HepG2 (cell line): ENCODE results near the gene CAMK4. TPM values are rescaled to one million over a fixed set of nuclear protein-coding genes. Genes with fewer than 3 reads are reported as not detected.
A peak's percentile ranks its signal among the peaks of the same experiment; 100 is the strongest.

Experiments
- ATAC-seq: fragments of 200-7000 bp; cut with Tn5 transposase; 3 replicates; pipeline ENCODE4 v1.9.1; 2020; ENCODE audit warnings: mild to moderate bottlenecking, moderate library complexity
- BruUV-seq: library from RNA; stranded (reverse); fragments of 400-500 nt; replicated peaks from 2 replicates; lab custom pipeline; 2021; lab: Mats Ljungman, UMichigan
- CTCF ChIA-PET: fragments of 300-600 bp; formaldehyde crosslinking; extraction: SDS; loops from one replicate; lab custom pipeline; 2021; ENCODE audit warnings: low total read pairs, inconsistent platforms, low intra/inter-chr PET ratio; lab: Yijun Ruan, JAX
- POLR2A ChIA-PET: fragments of 350-600 bp; sonication (Branson Sonifier 250); formaldehyde crosslinking; loops from one replicate; lab custom pipeline; 2020; ENCODE audit warnings: antibody characterized with exemption, inconsistent platforms; lab: Yijun Ruan, JAX
- DNase-seq: peaks from one replicate; pipeline ENCODE4 v3.0.0-alpha.2; 2015; ENCODE audit warnings: low spot score
- FAIRE-seq: peaks from 3 replicates; lab custom pipeline; 2011; peaks lifted over from hg19 to GRCh38; lab: Jason Lieb, UNC
- H2AFZ ChIP-seq: one replicate; pipeline ENCODE4 v1.6.1; 2011; ENCODE audit warnings: low read length, inconsistent platforms
- H3K27ac ChIP-seq: fragments of 300-600 bp; 3 replicates; pipeline ENCODE4 v1.8.0; 2011; ENCODE audit warnings: mixed run types, mild to moderate bottlenecking, mixed read lengths, low read length, inconsistent platforms; ENCODE audit not compliant: insufficient read depth; ENCODE audit errors: extremely low read length
- H3K27me3 ChIP-seq, 2 experiments: fragments of 200-600 bp in 1 of 2; 2 replicates in 1 of 2; 3 replicates in 1 of 2; pipeline versions ENCODE4 v1.6.0 to v1.8.0; 2011; ENCODE audit warnings: low read length in 2 of 2, mild to moderate bottlenecking in 2 of 2, moderate library complexity in 2 of 2, inconsistent platforms in 1 of 2; ENCODE audit not compliant: insufficient read depth in 2 of 2, control insufficient read depth in 1 of 2
- H3K36me3 ChIP-seq, 2 experiments: fragments of 200-600 bp in 1 of 2; replicated peaks in 1 of 2; 2 replicates in 1 of 2; 3 replicates in 1 of 2; pipeline versions ENCODE4 v1.5.1 to v1.8.0; 2011; ENCODE audit warnings: low read length in 2 of 2, inconsistent platforms in 1 of 2; ENCODE audit not compliant: insufficient read depth in 2 of 2, control insufficient read depth in 1 of 2
- H3K4me1 ChIP-seq: 2 replicates; pipeline ENCODE4 v1.5.1; 2012; ENCODE audit warnings: low read length, inconsistent platforms; ENCODE audit not compliant: insufficient read depth
- H3K4me2 ChIP-seq: 2 replicates; pipeline ENCODE4 v1.6.0; 2011; ENCODE audit warnings: low read depth, low read length, inconsistent platforms
- H3K4me3 ChIP-seq, 3 experiments: fragments of 200-600 bp in 1 of 3; sonication (generic), shearing (Covaris generic) in 1 of 3; replicated peaks in 1 of 3; 2 replicates each; pipeline ENCODE4 v1.5.1; 2011 to 2016; ENCODE audit warnings: low read length in 3 of 3, inconsistent platforms in 2 of 3, low read depth in 2 of 3, mild to moderate bottlenecking in 2 of 3, control low read depth in 1 of 3, mixed read lengths in 1 of 3; ENCODE audit not compliant: insufficient read depth in 1 of 3
- H3K79me2 ChIP-seq: one replicate; pipeline ENCODE4 v1.6.1; 2011; ENCODE audit warnings: low read length, inconsistent platforms; ENCODE audit not compliant: insufficient read depth
- H3K9ac ChIP-seq: 2 replicates; pipeline ENCODE4 v1.6.0; 2011; ENCODE audit warnings: mild to moderate bottlenecking, low read depth, low read length, inconsistent platforms; ENCODE audit not compliant: insufficient read depth
- H3K9me3 ChIP-seq: 2 replicates; pipeline ENCODE4 v1.5.1; 2012; ENCODE audit warnings: mild to moderate bottlenecking, low read length
- H4K20me1 ChIP-seq: 2 replicates; pipeline ENCODE4 v1.6.0; 2011; ENCODE audit warnings: inconsistent platforms, mild to moderate bottlenecking, low read length, moderate library complexity; ENCODE audit not compliant: insufficient read depth
- CREBL2 ChIP-seq: sonication (generic); formaldehyde crosslinking; IDR thresholded peaks from 2 replicates; pipeline ENCODE4 v1.8.1; 2023; ENCODE audit warnings: missing genetic modification reagents, mild to moderate bottlenecking, borderline replicate concordance
- EHMT2 ChIP-seq: fragments of 200-600 bp; sonication (generic); IDR thresholded peaks from 2 replicates; pipeline ENCODE4 v1.7.0; 2017; ENCODE audit warnings: antibody characterized with exemption, low read depth, low read length, borderline replicate concordance
- ETV5 ChIP-seq: IDR thresholded peaks from 2 replicates; pipeline ENCODE4 v1.6.1; 2018; ENCODE audit warnings: missing biosample characterization, missing genetic modification reagents, inconsistent platforms, borderline replicate concordance
- GZF1 ChIP-seq: sonication (generic); formaldehyde crosslinking; IDR thresholded peaks from 2 replicates; pipeline ENCODE4 v1.5.1; 2020; ENCODE audit warnings: mild to moderate bottlenecking, missing genetic modification reagents
- HIC2 ChIP-seq: sonication (generic); formaldehyde crosslinking; IDR thresholded peaks from 2 replicates; pipeline ENCODE4 v1.9.0; 2022; ENCODE audit warnings: low read depth, missing genetic modification reagents
- JUND ChIP-seq: sonication (generic); formaldehyde crosslinking; IDR thresholded peaks from 2 replicates; pipeline ENCODE4 v1.8.0; 2022; ENCODE audit warnings: mild to moderate bottlenecking, missing genetic modification reagents
- KLF11 ChIP-seq: IDR thresholded peaks from 2 replicates; pipeline ENCODE4 v1.6.1; 2016; ENCODE audit warnings: missing compliant biosample characterization
- MAFF ChIP-seq: IDR thresholded peaks from 2 replicates; pipeline ENCODE4 v1.6.1; 2011; ENCODE audit warnings: low read depth, low read length, improper control_type of control experiment
- MAFK ChIP-seq, 2 experiments: IDR thresholded peaks in 1 of 2; conservative IDR thresholded peaks in 1 of 2; 2 replicates each; pipeline ENCODE4 v1.6.1; 2011; ENCODE audit warnings: improper control_type of control experiment in 2 of 2, low read length in 2 of 2
- NR2F1 ChIP-seq, 2 experiments: fragments of 450-650 bp in 1 of 2; formaldehyde crosslinking in 1 of 2; IDR thresholded peaks; 2 replicates each; pipeline versions ENCODE4 v1.5.0 to v1.6.1; 2016 to 2020; ENCODE audit warnings: mild to moderate bottlenecking in 1 of 2, missing compliant biosample characterization in 1 of 2, missing genetic modification reagents in 1 of 2, moderate library complexity in 1 of 2
- PATZ1 ChIP-seq: sonication (generic); formaldehyde crosslinking; IDR thresholded peaks from 2 replicates; pipeline ENCODE4 v1.4.0; 2020; ENCODE audit warnings: missing genetic modification reagents
- TP53 ChIP-seq: sonication (generic); formaldehyde crosslinking; conservative IDR thresholded peaks from 2 replicates; pipeline ENCODE4 v1.4.0; 2020; ENCODE audit warnings: missing genetic modification reagents
- ZNF496 ChIP-seq: sonication (generic); formaldehyde crosslinking; IDR thresholded peaks from 2 replicates; pipeline ENCODE4 v1.8.1; 2023; ENCODE audit warnings: mild to moderate bottlenecking, moderate library complexity, missing genetic modification reagents; ENCODE audit not compliant: insufficient replicate concordance
- ZNF605 ChIP-seq: sonication (generic); formaldehyde crosslinking; IDR thresholded peaks from 2 replicates; pipeline ENCODE4 v1.8.0; 2022; ENCODE audit warnings: mild to moderate bottlenecking, missing genetic modification reagents
- WGBS: methylation state at CpG from one replicate; pipeline ENCODE4 v1.1.6; 2017; ENCODE audit warnings: low lambda C conversion rate; 5-methylcytosine and 5-hydroxymethylcytosine counted together
- in situ Hi-C: cut with HindIII; loops from 2 replicates; pipeline ENCODE4 v1.10.0; 2017; ENCODE audit warnings: low pct_unique_long_range_greater_than_20kb; ENCODE audit not compliant: extremely low pct_ligation_motif_present
- intact Hi-C: fragments of 100-400 bp; cut with micrococcal nuclease; formaldehyde crosslinking; loops from one replicate; pipeline ENCODE4 v1.10.0; 2022; ENCODE audit not compliant: unreplicated experiment
- polyA plus RNA-seq, 8 experiments: library from polyadenylated mRNA; depleted of rRNA in 3 of 8; stranded (reverse) in 7 of 8; unstranded in 1 of 8; fragments of >200 nt; fragmentation: Illumina TruSeq in 4 of 8; extraction: Trizol in 4 of 8; gene quantifications; 2 replicates each; pipeline versions ENCODE4 v1.2.1 to v1.2.3, GENCODE V29; 2011 to 2016; ENCODE audit warnings: low read depth in 4 of 8, missing spikeins in 1 of 8, mixed read lengths in 1 of 8; ENCODE audit not compliant: insufficient read depth in 1 of 8
- total RNA-seq, 5 experiments: library from RNA; depleted of rRNA; stranded (reverse); fragments of >200 nt; fragmentation: Illumina TruSeq; extraction: Trizol; gene quantifications; 2 replicates each; pipeline ENCODE4 v1.2.3, GENCODE V29; 2016; ENCODE audit warnings: low read depth in 1 of 5

CAMK4 gene
- total and polyA plus RNA-seq, 2 of the 13 experiments (the other 11 are each of a cell fraction or from before 2014, with no cell fraction given): not detected

GRCh38 chr5:111183064-111183463, 41.1 kb upstream of the CAMK4 start:
- Histone ChIP-seq H3K4me1 (no peaks in the 10 kb centered on the region), H3K4me2 (no peak overlapping the region), H3K79me2 (no peaks in the 10 kb centered on the region), H2AFZ (no peak overlapping the region), H3K4me3 (no peak overlapping the region), H3K9me3 (no peaks in the 10 kb centered on the region), H3K9ac (no peak overlapping the region), H3K36me3 (no peaks in the 10 kb centered on the region), H3K27me3 (no peaks in the 10 kb centered on the region), H4K20me1 (no peaks in the 10 kb centered on the region), H3K27ac (no peak overlapping the region)
- TF ChIP-seq ZNF605 (CRISPR knock-in tag) (no peak), MAFK (conservative IDR thresholded peaks at IDR 0.05 in 1 of 2, IDR thresholded peaks at IDR 0.05 in 1 of 2; ENCODE audit: low read length in 2 of 2) (peak in 1 of 2 experiments; percentile 87; a peak in 3 of 4 replicates), MAFF (peak; percentile 58; the same call in 1 of the 2 replicates), NR2F1 (CRISPR knock-in tag; IDR thresholded peaks at IDR 0.05) (no peak), JUND (no peak), HIC2 (no peak)
- intact Hi-C loops (no loop called here), in situ Hi-C loops (no loop called here)
- ChIA-PET CTCF (no interaction called here), POLR2A (no interaction called here)
- no TSS peak for BruUV-seq
- ATAC-seq (no peak), DNase-seq (no peak), FAIRE-seq (no peak)
- WGBS: 33% methylated on average over 3 of the region's 3 CpGs

GRCh38 chr5:111187079-111187478, 37.1 kb upstream of the CAMK4 start:
- WGBS: 0% methylated on average over 1 of the region's 1 CpG
- Histone ChIP-seq H3K9ac (no peak overlapping the region), H3K4me2 (no peak overlapping the region), H3K27me3 (no peaks in the 10 kb centered on the region; a peak in 1 of 5 replicates), H3K9me3 (no peaks in the 10 kb centered on the region), H2AFZ (no peak overlapping the region), H3K4me1 (no peaks in the 10 kb centered on the region), H3K79me2 (no peaks in the 10 kb centered on the region), H3K4me3 (no peak overlapping the region), H3K36me3 (no peaks in the 10 kb centered on the region), H4K20me1 (no peaks in the 10 kb centered on the region), H3K27ac (no peak overlapping the region)
- CTCF ChIA-PET: no interaction called here
- ATAC-seq: no peak
- in situ Hi-C loops: no loop called here
- no TSS peak for BruUV-seq
- FAIRE-seq: no peak
- no peak for DNase-seq
- intact Hi-C loops: no loop called here
- POLR2A ChIA-PET: no interaction called here
- TF ChIP-seq TP53 (no peak), GZF1 (CRISPR knock-in tag) (no peak), PATZ1 (CRISPR knock-in tag) (no peak), ETV5 (CRISPR knock-in tag) (no peak), EHMT2 (no peak), KLF11 (no peak), CREBL2 (CRISPR knock-in tag) (no peak), ZNF496 (no peak)
